Glutamatergic neuron (in vitro differentiated cells): Measurements from ENCODE around the gene REEP3. TPM values are rescaled to one million over a fixed set of nuclear protein-coding genes. Genes with fewer than 3 reads are reported as not detected.
A peak's percentile ranks its signal among the peaks of the same experiment; 100 is the strongest.

Source experiments
- DNase-seq: peaks from one replicate; pipeline ENCODE4 v3.0.0; 2022
- H3K27ac Mint-ChIP-seq: one replicate; pipeline ENCODE4 v1.8.0; 2020; ENCODE audit warnings: mild to moderate bottlenecking, mixed read lengths, inconsistent platforms; ENCODE audit not compliant: unreplicated experiment
- H3K27me3 Mint-ChIP-seq: one replicate; pipeline ENCODE4 v1.8.0; 2020; ENCODE audit warnings: mild to moderate bottlenecking, moderate library complexity, mixed read lengths, inconsistent platforms; ENCODE audit not compliant: unreplicated experiment
- H3K36me3 Mint-ChIP-seq: one replicate; pipeline ENCODE4 v1.8.0; 2020; ENCODE audit warnings: mild to moderate bottlenecking, mixed read lengths, inconsistent platforms; ENCODE audit not compliant: unreplicated experiment
- H3K4me1 Mint-ChIP-seq: one replicate; pipeline ENCODE4 v1.8.0; 2020; ENCODE audit warnings: mild to moderate bottlenecking, low read depth, mixed read lengths, inconsistent platforms; ENCODE audit not compliant: unreplicated experiment
- H3K4me3 Mint-ChIP-seq: one replicate; pipeline ENCODE4 v1.8.0; 2020; ENCODE audit warnings: mild to moderate bottlenecking, mixed read lengths, inconsistent platforms; ENCODE audit not compliant: unreplicated experiment
- H3K9me3 Mint-ChIP-seq: one replicate; pipeline ENCODE4 v1.8.0; 2020; ENCODE audit warnings: mild to moderate bottlenecking, moderate library complexity, mixed read lengths, inconsistent platforms; ENCODE audit not compliant: unreplicated experiment
- CTCF ChIP-seq: fragments of 200-600 bp; sonication (generic); IDR thresholded peaks from one replicate; pipeline ENCODE4 v1.5.0; 2021; ENCODE audit not compliant: partially characterized antibody, unreplicated experiment
- total RNA-seq: library from RNA; stranded (reverse); fragmentation: NEBNext Ultra II Directional; extraction: Animal tissue kit (Norgen Biotek cat#: 25700); gene quantifications from one replicate; pipeline ENCODE4 v1.2.1, GENCODE V29; 2021; ENCODE audit not compliant: unreplicated experiment

The REEP3 gene
- total RNA-seq, 1 donor from 2014 or later = 47.1 TPM

DNA sequence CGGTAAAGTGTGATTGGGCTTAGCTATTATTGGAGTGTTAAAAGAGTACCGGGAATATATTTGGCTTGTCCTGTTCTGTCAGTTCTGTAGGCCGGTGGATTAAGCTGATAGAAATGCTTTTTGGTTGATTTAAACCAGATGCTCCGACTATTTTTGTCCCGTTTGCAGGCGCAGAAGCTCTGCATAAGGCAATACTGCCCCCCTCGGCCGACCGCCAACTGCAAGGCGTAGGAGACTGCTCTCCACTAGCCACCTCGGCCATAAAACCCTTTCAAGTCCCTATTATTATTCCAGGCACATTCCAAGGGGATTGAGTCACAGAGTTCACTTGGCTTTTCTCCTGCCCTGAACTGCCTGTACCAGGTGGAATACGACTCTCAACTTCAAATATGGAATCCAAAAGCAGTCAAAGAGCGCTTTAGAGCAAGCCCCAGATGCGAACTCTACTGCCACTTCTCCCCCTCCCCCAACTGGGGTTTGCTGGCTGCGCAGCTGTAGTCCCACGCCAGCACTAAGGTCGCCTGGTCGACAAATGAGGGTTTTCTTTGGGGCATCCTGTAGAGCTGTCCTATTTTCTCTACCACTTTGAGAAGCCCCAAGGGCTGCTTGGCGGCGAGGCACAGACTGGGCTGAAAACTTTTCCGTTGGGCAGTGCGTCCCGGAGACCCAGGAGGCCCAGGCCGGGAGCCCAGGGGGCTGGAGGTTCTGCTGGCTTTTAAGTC, 108.3 kb downstream of the REEP3 start:
- Mint-ChIP-seq H3K9me3 (peaks cover 12% of the 10 kb centered on the region), H3K27ac (peak overlapping the region; percentile 93), H3K27me3 (peaks cover 6% of the 10 kb centered on the region), H3K4me1 (peaks cover 35% of the 10 kb centered on the region), H3K4me3 (peak overlapping the region; percentile 88), H3K36me3 (no peaks in the 10 kb centered on the region)
- peak; percentile 66 for TF ChIP-seq CTCF
- peak; percentile 91 for DNase-seq

DNA sequence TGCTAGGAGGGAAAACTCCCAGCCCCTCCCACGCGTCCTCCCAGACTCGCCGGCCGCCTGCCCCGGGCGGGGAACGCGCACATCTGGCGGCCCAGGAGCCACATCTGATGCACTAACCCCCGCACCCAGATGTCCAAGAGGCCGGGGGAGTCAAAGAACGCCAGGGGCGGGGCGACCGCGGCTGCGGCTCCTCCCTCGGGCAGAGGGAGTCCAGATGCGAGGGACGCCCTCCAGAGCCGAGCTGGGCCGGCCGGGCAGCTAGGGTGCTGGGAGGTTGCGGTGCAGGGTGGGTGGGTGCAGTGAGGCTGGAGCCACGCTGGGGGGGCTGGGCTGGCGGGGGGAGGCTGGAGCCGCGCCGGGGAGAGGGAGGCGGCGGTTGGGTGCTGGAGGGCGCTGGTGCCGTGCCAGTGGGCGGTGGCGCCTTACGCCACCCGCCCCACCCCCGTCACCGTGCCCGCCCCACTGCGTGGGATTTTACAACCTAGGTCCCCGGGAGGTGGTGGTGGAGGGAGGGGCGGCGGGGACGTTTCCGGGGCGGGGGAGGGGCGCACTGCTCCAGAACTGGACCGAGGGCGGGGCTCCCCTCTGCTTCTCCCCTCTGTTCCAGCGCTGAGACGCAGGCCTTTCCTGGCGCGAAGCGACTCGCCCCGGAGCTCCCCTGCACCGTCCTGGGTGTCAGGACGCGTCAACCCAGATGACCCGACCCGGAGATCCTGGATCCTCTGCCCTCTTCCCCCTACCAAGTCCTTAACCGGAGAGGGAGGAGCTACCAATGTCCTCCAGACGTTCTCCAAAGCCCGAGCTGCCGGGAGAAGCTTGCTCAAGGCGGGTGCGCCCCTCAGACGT, 109.1 kb downstream of the REEP3 start:
- Mint-ChIP-seq H3K27me3 (peaks cover 6% of the 10 kb centered on the region), H3K36me3 (no peaks in the 10 kb centered on the region), H3K9me3 (peaks cover 12% of the 10 kb centered on the region), H3K27ac (peak overlapping the region; percentile 99), H3K4me3 (peak overlapping the region; percentile 94), H3K4me1 (peaks cover 28% of the 10 kb centered on the region)
- DNase-seq = peak; percentile 86
- TF ChIP-seq CTCF = no peak

DNA sequence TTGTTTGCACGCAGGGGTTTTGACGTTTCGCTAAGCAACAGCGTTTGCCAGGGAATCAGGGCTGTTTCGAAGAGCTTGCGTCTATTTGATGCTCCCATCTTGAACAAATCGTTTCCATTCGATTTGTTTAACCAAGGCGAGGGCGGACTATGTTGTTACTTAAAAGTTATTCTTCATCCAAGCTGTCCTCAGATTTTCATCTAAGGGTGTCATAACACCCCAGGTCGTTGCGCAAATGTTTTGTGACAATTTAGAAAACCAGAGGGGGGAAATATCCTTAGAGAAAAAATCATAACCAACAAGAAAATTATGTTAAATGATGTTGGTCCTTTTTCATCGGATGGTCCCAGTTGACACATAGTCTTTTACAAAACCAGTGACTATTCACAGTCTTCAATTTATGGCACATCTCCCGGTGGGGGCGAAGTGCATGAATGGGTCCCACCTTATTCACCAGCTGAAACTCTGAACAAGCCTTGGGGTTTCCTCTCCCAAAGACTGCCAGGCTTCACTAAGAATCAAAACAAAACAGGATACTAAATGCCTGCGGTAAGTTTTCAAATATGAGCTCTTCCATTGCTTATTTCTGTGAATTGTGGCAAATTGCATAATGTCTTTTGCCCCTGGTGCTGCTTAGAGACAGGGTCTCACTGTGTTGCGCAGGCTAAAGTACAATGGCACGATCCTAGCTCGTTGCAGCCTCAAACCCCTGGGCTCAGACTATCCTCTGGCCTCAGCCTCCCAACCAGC, 109.9 kb downstream of the REEP3 start:
- Mint-ChIP-seq H3K4me3 (peak overlapping the region; percentile 94), H3K36me3 (no peaks in the 10 kb centered on the region), H3K27me3 (peaks cover 6% of the 10 kb centered on the region), H3K9me3 (peaks cover 12% of the 10 kb centered on the region), H3K4me1 (peaks cover 23% of the 10 kb centered on the region), H3K27ac (peak overlapping the region; percentile 99)
- DNase-seq = no peak
- TF ChIP-seq CTCF = no peak

GRCh38 chr10:63631991-63632390, 110.8 kb downstream of the REEP3 start:
- peaks cover 6% of the 10 kb centered on the region for H3K27me3 Mint-ChIP-seq
- H3K4me1 Mint-ChIP-seq = peaks cover 23% of the 10 kb centered on the region
- H3K36me3 Mint-ChIP-seq = no peaks in the 10 kb centered on the region
- TF ChIP-seq CTCF = no peak
- no peak overlapping the region for H3K4me3 Mint-ChIP-seq
- peaks cover 12% of the 10 kb centered on the region for H3K9me3 Mint-ChIP-seq
- DNase-seq = no peak
- H3K27ac Mint-ChIP-seq = no peak overlapping the region
